ENCODE results near the gene INPP4A. TPM values are rescaled to one million over a fixed set of nuclear protein-coding genes. Genes with fewer than 3 reads are reported as not detected.

INPP4A gene
- total RNA-seq, 2 donors from 2014 or later: 12.9 to 49.8 TPM

- Histone ChIP-seq H3K27me3 (replicated peaks; ENCODE audit: insufficient read depth) (no peaks in the 10 kb centered on the region), H3K36me3 (no peaks in the 10 kb centered on the region), H3K9me3 (no peaks in the 10 kb centered on the region), H3K27ac (no peak overlapping the region), H3K4me1 (replicated peaks) (peaks cover 5% of the 10 kb centered on the region), H3K4me3 (no peak overlapping the region)
- no peak for DNase-seq (ENCODE audit: low spot score)
- intact Hi-C loops (cut with DNase I): no loop called here
- TF ChIP-seq CTCF (IDR thresholded peaks at IDR 0.05) (no peak), POLR2AphosphoS5 (IDR thresholded peaks at IDR 0.05) (no peak), POLR2A (IDR thresholded peaks at IDR 0.05) (no peak)
- WGBS: 76% methylated on average over 6 of the region's 6 CpGs
Measured at GRCh38 chr2:98483257-98483861, 38.7 kb downstream of the INPP4A start.

GRCh38 chr2:98484121-98484557 lies 39.5 kb downstream of the INPP4A start:
- intact Hi-C loops (cut with DNase I): no loop called here
- Histone ChIP-seq H3K27ac (no peak overlapping the region), H3K4me3 (no peak overlapping the region), H3K36me3 (no peaks in the 10 kb centered on the region), H3K9me3 (no peaks in the 10 kb centered on the region), H3K4me1 (replicated peaks) (peaks cover 5% of the 10 kb centered on the region), H3K27me3 (replicated peaks; ENCODE audit: insufficient read depth) (no peaks in the 10 kb centered on the region)
- no peak for TF ChIP-seq CTCF (IDR thresholded peaks at IDR 0.05)
- TF ChIP-seq POLR2AphosphoS5 (IDR thresholded peaks at IDR 0.05): no peak
- no peak for TF ChIP-seq POLR2A (IDR thresholded peaks at IDR 0.05)
- 94% methylated on average over 5 of the region's 5 CpGs for WGBS
- DNase-seq (ENCODE audit: low spot score): no peak

- intact Hi-C loops (cut with DNase I): no loop called here
- Histone ChIP-seq H3K27me3 (replicated peaks; ENCODE audit: insufficient read depth) (no peaks in the 10 kb centered on the region), H3K4me3 (no peak overlapping the region), H3K27ac (no peak overlapping the region), H3K4me1 (replicated peaks) (peaks cover 2% of the 10 kb centered on the region), H3K9me3 (no peaks in the 10 kb centered on the region), H3K36me3 (no peaks in the 10 kb centered on the region)
- TF ChIP-seq POLR2AphosphoS5 (IDR thresholded peaks at IDR 0.05) (no peak), POLR2A (IDR thresholded peaks at IDR 0.05) (no peak), CTCF (IDR thresholded peaks at IDR 0.05) (no peak)
- no peak for DNase-seq (ENCODE audit: low spot score)
- WGBS: 64% methylated on average over 13 of the region's 13 CpGs
Measured at GRCh38 chr2:98484652-98485452, 40.2 kb downstream of the INPP4A start.

GRCh38 chr2:98485453-98485755 lies 40.7 kb downstream of the INPP4A start:
- H3K27ac ChIP-seq: no peak overlapping the region
- 92% methylated on average over 4 of the region's 4 CpGs for WGBS
- TF ChIP-seq POLR2A (IDR thresholded peaks at IDR 0.05) (no peak), POLR2AphosphoS5 (IDR thresholded peaks at IDR 0.05) (no peak), CTCF (IDR thresholded peaks at IDR 0.05) (no peak)
- H3K4me1 ChIP-seq (replicated peaks): no peaks in the 10 kb centered on the region
- intact Hi-C loops (cut with DNase I): no loop called here
- no peaks in the 10 kb centered on the region for H3K36me3 ChIP-seq
- H3K4me3 ChIP-seq: no peak overlapping the region
- no peaks in the 10 kb centered on the region for H3K27me3 ChIP-seq (replicated peaks; ENCODE audit: insufficient read depth)
- no peak for DNase-seq (ENCODE audit: low spot score)
- H3K9me3 ChIP-seq: no peaks in the 10 kb centered on the region
